Raji (cell line): ENCODE measurements around the gene TPSG1.
"Not testable (repeated sequence)": the region's sequence is repeated elsewhere in the genome, so short reads cannot be mapped to it uniquely, and the experiment has no call there.

Source experiments
- POLR2A ChIP-seq: IDR thresholded peaks from 2 replicates; pipeline ENCODE4 v1.6.1; 2011; ENCODE audit warnings: low read depth, low read length, control low read depth; ENCODE audit not compliant: insufficient read depth

The TPSG1 gene

DNA sequence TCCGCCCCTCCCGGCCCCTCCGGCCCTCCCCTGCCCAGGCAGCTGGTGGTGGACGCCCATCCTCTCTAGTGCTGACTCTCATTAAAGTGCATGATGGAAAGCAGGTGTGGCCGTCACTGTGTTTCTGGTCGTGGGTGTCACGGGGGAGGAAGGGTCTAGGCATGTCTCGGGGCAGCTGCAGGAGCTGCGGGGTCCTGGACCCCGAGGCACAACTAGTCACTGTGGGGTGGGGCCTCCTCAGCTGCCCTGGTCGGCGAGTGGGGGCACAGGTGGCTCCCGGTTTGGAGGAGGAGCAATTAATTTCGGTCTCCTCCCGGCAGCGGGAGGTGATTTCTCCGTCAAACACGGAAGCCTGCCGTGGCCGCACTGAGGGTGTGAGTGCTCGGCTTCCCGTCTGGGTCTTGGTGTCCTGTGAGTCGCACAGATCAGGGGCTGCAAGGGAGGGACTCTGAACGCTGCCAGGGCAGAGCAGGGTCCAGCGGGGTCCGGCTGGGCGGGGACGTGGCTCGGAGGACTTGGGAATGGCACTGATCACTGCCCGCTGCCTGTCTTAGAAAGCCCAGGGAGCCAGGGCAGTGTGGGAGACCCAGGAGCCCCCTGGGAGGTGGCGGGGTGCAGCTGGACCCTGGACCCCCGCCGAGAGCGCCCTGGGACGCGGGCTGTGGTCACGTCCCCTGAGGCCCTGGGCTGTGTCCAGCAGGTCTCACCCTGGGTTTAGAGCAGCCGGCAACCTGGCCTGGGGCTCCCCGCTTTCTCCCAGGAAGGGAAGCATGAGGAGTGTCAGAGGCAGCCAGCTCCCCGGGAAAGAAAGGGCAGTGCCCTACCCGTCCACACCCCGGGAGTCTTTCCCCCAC is 34.1 kb upstream of the TPSG1 start:
- TF ChIP-seq POLR2A, result no peak

DNA sequence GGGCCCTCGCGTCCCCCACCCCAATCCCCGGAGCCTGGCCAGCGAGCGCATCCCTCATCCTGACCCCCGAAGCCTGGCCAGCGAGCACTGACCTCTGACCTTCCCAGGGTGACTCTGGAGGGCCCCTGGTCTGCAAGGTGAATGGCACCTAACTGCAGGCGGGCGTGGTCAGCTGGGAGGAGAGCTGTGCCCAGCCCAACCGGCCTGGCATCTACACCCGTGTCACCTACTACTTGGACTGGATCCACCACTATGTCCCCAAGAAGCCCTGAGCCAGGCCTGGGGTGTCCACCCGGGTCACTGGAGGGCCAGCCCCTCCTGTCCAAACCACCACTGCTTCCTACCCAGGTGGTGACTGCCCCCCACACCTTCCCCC is 33.1 kb upstream of the TPSG1 start:
- TF ChIP-seq POLR2A, result no peak

DNA sequence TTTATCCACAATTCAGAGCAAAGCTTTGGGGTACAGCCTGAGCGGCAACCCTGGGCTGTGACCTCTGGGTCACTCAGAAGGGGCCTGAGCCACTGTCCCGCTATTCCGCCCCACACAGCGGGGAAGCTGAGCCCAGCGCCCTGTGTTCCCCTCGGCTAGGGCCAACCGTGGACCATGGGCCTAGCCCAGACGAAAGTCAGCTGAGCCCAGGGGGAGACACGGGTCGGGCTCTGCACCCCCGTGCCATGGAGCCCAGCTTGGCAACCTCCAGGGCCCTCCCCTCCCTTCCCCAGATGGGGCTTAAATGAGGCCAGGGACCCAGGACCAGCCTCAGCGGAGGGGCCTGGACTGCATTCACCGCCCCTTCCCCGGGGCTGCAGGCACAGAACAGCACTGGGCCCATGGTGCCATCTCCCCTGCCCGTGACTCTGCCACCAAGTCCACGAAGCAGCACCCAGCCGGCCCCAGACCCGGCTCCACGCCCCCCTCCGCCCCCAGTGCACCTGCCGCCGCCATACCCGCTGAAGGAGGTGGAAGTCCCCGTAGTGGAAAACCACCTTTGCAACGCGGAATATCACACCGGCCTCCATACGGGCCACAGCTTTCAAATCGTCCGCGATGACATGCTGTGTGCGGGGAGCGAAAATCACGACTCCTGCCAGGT is 32.6 kb upstream of the TPSG1 start:
- TF ChIP-seq POLR2A, result no peak

DNA sequence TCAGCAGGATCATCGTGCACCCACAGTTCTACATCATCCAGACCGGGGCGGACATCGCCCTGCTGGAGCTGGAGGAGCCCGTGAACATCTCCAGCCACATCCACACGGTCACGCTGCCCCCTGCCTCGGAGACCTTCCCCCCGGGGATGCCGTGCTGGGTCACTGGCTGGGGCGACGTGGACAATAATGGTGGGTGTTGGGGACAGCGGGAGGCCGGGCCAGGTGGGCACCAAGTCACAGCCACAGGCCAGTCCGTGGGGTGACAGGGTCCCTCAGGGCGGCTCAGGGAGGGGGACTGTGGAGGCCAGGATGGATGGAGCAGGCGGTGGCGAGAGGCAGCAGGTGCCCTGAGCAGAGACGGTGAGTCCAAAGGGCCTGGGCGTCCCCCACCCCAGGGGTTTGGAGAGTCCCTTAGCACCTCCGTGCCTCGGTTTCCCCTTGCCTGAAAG is 31.8 kb upstream of the TPSG1 start:
- TF ChIP-seq POLR2A, result no peak

DNA sequence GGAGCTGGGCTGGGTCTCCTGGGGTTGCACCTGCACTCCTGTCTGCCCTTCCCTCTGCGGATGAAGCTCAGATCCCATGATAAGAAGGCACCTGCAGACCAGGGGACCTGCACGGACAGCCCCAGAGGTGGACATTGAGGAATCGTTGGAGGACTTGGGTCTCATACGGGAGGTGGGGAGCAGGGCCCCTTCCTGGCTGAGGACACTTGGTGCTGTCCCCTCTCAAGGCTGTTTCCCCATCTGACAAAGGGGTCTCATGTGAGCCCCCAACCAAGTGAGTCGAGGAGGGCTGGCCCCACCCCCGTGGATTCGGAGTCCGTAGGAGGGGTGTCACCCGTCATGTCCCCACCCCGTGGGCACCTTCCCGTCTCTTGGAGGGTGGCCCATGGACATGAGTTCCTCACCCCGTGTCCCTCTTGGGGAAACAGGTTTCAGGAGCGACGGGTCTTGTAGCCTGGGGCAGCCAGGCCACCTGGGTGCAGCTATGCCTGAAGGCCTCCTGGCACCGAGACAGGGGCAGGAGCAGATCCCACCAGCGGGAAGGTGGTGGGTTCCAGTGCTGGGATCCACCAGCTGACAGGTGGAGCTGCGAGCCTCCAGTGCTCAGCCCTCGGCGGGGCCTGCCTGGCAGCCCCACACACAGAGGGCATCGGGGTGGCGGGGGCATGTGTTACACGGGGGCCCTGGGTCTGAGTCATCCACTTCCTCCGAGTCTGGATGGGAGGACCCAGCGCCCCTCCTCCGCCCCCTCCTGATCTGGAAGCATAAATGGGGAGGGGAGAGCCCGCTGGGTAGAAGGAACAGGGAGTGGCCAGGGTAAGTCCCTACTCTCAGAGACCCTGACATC is 30.4 kb upstream of the TPSG1 start, which contains the start of gene TPSD1:
TPSD1 (plus strand) TSS at position 794 of the 847 bp plus-strand sequence. CDS start 212 bp downstream, outside the sequence.
- TF ChIP-seq POLR2A, result not testable (repeated sequence)

DNA sequence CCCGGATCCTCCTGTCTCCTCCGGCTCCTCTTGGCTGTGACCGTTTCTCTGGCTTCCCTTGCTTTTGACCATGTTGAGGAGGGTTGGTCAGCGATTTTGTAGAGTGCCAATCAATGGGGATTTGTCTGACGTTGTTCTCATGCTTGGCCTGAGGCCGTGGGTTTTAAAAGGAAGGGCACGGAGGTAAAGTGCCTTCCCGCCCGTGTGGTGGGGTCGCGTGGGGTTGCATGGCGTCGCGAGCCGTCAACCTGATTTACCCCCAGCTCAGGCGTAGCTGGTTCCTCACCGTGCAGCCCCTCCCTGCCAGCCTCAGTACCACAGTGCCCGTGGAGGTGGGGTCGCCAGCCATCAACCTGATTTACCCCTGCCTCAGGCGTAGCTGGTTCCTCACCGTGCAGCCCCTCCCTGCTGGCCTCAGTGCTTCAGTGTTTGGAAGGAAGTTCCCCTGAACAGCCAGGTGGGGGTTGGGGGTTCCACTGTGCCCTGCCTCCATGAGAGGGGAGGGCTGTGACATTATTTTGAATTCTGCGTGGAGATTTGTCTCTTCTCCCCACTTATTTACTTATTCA is 20.5 kb upstream of the TPSG1 start:
- no peak for TF ChIP-seq POLR2A

DNA sequence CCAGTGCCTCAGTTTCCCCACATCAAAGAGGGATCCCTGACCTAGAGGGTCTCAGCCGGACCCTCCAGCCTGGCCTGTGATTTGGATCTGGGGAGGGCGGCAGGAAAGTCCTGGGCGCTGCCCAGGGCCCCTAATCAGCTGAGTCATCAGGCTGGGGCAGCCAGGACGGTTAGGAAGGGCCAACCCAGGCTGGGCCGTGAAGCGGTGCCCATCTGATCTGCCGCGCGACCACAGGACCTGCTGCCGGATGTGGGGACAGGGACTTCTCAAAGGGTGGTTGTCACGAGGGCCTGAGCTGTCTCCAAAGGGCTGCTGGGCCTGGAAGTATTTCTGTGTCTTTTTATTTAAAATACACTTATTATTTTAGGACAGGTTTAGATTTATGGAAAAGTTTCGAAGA is 19.8 kb upstream of the TPSG1 start:
- TF ChIP-seq POLR2A, result no peak

DNA sequence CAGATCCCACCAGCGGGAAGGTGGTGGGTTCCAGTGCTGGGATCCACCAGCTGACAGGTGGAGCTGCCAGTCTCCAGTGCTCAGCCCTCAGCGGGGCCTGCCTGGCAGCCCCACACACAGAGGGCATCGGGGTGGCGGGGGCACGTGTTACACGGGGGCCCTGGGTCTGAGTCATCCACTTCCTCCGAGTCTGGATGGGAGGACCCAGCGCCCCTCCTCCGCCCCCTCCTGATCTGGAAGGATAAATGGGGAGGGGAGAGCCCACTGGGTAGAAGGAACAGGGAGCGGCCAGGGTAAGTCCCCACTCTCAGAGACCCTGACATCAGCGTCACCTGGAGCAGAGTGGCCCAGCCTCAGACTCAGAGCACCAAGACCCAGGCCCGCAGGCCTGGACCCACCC is 15.4 kb upstream of the TPSG1 start, which contains the start of gene TPSAB1:
TPSAB1 (plus strand) TSS at position 270 of the 400 bp plus-strand sequence. CDS start 234 bp downstream, outside the sequence.
- not testable (repeated sequence) for TF ChIP-seq POLR2A

DNA sequence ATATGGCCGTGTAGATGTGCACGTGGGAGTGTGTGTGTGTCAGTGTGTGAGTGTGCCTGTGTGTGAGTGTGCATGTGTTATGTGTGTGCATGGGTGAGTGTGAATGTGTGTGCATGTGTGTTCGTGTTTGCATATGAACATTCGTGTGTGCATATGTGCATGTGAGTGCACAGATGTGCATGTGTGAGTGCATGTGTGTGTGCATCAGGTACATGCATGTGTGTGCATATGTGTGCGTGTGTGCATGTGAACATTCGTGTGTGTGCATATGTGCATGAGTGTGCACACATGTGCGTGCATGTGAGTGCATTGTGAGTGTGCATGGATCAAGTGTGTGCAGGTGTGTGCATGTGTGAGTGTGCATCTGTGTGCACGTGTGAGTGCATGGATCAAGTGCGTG is 12.9 kb upstream of the TPSG1 start:
- no peak for TF ChIP-seq POLR2A

DNA sequence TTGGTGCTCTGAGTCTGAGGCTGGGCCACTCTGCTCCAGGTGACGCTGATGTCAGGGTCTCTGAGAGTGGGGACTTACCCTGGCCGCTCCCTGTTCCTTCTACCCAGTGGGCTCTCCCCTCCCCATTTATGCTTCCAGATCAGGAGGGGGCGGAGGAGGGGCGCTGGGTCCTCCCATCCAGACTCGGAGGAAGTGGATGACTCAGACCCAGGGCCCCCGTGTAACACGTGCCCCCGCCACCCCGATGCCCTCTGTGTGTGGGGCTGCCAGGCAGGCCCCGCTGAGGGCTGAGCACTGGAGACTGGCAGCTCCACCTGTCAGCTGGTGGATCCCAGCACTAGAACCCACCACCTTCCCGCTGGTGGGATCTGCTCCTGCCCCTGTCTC is 5.0 kb upstream of the TPSG1 start, which contains the start of gene TPSB2:
TPSB2 (minus strand) TSS at position 101 of the 387 bp plus-strand sequence. CDS start 233 bp downstream, outside the sequence.
- not testable (repeated sequence) for TF ChIP-seq POLR2A

DNA sequence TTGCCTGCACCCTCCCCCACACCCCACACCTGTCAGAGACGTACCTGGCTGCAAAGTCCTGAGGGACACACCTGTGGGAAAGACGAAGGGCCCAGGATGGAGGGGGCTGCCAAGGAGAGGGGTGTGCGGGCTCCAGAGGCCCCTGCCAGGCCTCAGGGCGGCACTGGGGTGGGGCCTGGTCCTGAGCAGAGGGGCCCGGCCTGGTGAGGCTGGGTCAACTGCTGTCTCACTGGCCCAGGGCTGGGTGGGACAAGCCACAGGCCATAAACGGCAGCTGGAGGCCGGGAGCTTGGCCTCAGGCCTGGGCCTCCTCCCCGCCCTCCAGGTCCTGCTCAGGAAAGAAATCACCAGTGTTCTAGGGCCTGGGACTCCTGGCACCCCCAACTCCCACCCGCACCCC is 510 bp downstream of the TPSG1 start:
- no peak for TF ChIP-seq POLR2A

DNA sequence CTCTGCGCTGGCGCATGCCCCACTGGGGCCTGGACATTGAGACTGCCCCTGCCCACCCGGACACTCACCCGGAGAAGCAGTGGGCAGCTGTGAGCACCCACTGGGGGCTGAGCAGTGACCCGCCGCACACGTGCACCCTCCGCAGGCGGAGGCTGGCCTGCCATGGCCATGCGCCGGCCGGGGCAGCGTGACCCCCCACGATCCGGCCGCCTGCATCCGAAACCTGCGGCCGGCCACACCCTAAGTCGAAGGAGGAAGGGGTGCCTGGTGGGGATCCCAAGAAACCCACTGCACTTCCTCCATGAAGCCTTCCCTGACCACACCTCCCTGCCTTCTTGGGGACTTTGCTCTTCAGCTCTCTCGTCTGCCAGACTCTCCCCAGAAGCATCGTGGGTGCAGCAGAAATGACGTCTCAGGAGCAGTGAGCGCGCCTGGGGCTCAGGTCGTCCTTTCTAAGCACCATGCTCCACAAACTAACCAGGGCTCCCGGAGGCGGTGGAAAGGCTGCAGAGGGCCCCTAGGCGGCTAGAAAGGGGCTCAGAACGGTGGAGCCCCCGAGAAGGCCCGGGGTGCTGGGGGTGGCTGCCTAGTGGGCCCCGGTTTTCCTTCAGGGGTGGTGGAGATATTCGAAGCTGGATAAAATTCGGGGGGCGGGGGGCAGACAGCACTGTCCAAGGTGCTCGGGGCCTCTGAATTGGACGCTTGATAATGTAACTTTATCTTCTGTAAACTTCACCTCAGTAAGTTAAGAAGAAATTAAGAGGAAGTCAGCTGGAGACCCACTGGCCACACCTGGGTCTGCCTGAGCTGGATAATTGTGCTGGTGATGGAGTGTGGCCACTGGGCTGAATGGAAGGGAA is 1.5 kb downstream of the TPSG1 start:
- no peak for TF ChIP-seq POLR2A

DNA sequence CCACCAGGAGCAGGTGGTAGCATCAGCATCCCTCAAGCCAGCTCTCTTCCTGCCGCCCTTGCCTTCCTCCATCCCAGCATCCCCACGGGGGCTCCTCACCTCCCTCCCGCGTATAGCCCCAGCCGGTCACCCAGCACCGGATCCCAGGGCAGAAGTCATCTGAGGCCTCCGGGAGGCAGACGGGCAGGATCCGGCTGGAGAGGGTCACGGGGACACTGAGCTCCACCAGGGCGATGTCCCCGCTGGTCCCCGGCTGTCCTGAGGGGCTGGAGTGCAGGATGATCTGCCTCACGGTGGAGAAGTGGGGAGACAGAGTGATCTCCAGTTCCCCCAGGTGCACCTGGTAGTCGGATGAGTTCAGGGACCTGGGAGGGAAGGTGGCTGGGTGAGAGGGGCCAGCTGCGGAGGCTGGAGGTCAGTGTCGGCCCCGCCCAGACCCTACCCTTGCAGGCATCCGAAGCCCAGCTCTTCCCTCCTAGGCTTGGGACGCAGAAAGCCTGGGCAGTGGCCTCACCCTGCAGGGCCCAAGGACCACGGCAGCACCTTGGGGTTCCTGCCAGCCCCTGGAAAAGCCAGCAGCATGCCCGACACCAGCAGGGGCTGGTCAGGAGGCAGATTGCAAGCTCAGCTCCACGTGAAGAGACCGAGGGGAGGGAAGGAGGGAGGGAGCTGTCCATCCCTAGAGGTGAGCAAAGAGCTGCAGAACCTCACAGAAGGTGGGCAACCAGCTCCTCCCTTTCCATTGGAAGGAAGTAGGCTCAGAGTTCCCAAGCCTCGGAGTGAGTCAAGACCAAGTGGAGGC is 2.3 kb downstream of the TPSG1 start:
- TF ChIP-seq POLR2A, result no peak
